Prostate gland (tissue), 2 donors: ENCODE measurements around the gene EVPLL.
"Not testable (repeated sequence)": the region's sequence is repeated elsewhere in the genome, so short reads cannot be mapped to it uniquely, and the experiment has no call there.

Experiments
- POLR2AphosphoS5 ChIP-seq: sonication (generic); formaldehyde crosslinking; IDR thresholded peaks from one replicate; pipeline ENCODE4 v1.6.1; 2017; ENCODE audit warnings: antibody characterized with exemption
- TF ChIP-seq, protein P1 (sequence below), 4 experiments: fragments of 200-600 bp in 2 of 4; fragments of 450-650 bp in 2 of 4; sonication (generic) in 2 of 4; IDR thresholded peaks; 1 replicate in 3 of 4; 2 replicates in 1 of 4; pipeline ENCODE4 v1.5.1; 2016 to 2019; ENCODE audit warnings: antibody characterized with exemption in 4 of 4, mild to moderate bottlenecking in 2 of 4, moderate library complexity in 2 of 4

- TF ChIP-seq POLR2AphosphoS5: not testable (repeated sequence)
- TF ChIP-seq, protein P1, sequence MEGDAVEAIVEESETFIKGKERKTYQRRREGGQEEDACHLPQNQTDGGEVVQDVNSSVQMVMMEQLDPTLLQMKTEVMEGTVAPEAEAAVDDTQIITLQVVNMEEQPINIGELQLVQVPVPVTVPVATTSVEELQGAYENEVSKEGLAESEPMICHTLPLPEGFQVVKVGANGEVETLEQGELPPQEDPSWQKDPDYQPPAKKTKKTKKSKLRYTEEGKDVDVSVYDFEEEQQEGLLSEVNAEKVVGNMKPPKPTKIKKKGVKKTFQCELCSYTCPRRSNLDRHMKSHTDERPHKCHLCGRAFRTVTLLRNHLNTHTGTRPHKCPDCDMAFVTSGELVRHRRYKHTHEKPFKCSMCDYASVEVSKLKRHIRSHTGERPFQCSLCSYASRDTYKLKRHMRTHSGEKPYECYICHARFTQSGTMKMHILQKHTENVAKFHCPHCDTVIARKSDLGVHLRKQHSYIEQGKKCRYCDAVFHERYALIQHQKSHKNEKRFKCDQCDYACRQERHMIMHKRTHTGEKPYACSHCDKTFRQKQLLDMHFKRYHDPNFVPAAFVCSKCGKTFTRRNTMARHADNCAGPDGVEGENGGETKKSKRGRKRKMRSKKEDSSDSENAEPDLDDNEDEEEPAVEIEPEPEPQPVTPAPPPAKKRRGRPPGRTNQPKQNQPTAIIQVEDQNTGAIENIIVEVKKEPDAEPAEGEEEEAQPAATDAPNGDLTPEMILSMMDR (IDR thresholded peaks at IDR 0.05): not testable (repeated sequence)
These were observed 31.3 kb downstream of the EVPLL start for GRCh38 chr17:18408906-18409305.
